Epithelial cell of esophagus (primary cell): ENCODE measurements around the gene AGAP6.
"Not testable (repeated sequence)": the region's sequence is repeated elsewhere in the genome, so short reads cannot be mapped to it uniquely, and the experiment has no call there.

Experiments used
- DNase-seq: peaks from one replicate; pipeline ENCODE4 v3.0.0; 2010; ENCODE audit warnings: low read depth
- H3K4me3 ChIP-seq: 2 replicates; pipeline ENCODE4 v1.5.1; 2011; ENCODE audit warnings: mild to moderate bottlenecking, low read length, control low read depth

AGAP6 gene

DNA sequence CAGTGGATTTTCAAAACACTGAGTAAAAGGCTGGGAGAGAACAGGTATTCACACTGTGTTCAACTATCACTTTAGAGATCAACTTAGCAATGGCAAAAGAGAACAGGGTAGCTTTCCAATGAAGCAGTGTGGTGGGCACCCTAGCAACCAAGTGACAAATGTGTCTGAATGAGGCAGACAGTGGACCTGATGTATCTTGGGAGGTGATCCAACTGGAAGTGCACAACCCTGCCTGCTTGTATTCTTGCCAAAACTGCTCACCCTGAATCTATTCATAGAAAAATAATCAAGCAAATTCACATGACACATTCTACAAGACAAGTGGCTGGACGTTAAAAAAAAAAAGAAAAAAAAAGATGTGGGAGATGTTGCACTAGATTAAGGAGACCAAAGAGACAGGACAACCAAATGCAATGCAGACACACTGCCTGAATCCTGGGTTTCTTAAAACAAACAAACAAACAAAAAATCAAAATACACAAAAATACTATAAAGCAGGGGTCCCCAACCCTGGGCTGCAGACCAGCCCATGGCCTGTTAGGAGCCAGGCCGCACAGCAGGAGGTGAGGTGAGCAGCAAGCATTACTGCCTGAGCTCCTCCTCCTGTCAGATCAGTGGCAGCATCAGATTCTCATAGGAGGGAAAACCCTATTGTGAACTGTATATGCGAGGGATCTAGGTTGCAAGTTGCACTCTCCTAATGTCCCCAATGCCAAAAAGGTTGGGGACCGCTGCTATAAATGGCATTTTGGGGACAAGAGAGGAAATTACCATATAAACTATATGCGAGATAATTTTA lies 67.5 kb downstream of the AGAP6 start:
- not testable (repeated sequence) for H3K4me3 ChIP-seq, DNase-seq

GRCh38 chr10:50056654-50057053 lies 68.4 kb downstream of the AGAP6 start:
- not testable (repeated sequence) for H3K4me3 ChIP-seq, DNase-seq

GRCh38 chr10:50058727-50059126 lies 70.5 kb downstream of the AGAP6 start:
- not testable (repeated sequence) for H3K4me3 ChIP-seq

DNA sequence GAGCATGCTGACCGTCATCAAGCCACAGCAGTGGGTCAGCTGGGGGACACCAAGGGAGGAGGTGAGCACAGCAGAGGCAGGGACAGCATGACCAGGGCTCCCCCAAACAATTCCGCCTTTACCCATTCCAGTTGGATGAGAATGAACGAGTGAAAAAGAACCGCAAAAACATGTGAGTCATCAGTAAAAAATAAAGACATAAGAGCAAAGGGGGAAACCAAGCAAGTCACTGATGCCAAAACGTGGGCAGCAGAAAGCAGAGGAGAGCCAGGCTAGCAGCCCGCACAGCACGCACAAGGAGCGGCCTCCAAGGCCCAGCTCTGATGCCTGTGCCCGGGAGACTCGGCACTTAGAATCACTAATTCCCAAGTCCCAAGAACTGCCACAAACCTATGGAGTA lies 71.7 kb downstream of the AGAP6 start:
- H3K4me3 ChIP-seq, result not testable (repeated sequence)
- peak; percentile 7 for DNase-seq

More at GRCh38 chr10:50058727-50059126, 70.5 kb downstream of the AGAP6 start:
- not testable (repeated sequence) for DNase-seq
